GM19035 (cell line): ENCODE data around the gene PCDH15.
"Not testable (repeated sequence)": the region's sequence is repeated elsewhere in the genome, so short reads cannot be mapped to it uniquely, and the experiment has no call there.

Source experiments
- ATAC-seq: cut with Tn5 transposase; IDR thresholded peaks from one replicate; pipeline ENCODE4 v1.9.1; 2021; ENCODE audit not compliant: unreplicated experiment

Gene PCDH15

DNA sequence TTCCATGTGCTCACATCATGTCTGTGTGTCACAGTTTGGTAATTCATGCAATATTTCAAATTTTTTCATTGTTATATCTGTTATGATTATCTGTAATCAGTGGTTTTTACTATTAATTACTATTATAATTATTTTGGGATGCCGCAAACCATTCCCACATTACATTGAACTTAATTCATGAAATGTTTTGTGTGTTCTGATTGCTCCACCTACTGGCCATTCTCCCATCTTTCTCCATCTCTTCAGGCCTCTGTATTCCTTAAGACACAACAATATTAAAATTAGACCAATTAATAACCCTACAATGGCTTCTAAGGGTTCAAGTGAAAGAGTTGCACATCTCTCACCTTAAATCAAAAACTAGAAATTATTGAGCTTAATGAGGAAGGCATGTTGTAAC, 398.5 kb downstream of the PCDH15 start:
- ATAC-seq = no peak

- ATAC-seq = no peak
Observed at GRCh38 chr10:54396031-54396430, 405.0 kb downstream of the PCDH15 start.

GRCh38 chr10:54394598-54394997, 406.4 kb downstream of the PCDH15 start:
- not testable (repeated sequence) for ATAC-seq

DNA sequence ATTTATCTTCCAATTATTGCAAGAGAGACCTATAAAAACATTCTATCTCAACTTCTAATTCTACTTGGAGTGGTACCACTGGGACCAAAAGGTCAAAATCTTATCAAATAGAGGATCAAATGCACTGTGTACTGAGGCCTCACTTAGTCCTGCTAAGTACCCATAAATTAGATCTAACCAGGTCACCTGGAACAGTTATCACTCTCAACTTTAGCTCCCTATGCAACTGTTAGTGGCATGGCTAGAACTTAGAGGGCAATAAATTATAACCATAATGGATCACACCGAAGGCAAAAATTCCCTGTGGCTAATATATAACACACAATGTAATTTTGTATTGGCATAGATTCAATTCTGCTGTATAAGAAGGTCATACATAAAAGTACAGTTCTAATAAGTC, 428.9 kb downstream of the PCDH15 start:
- no peak for ATAC-seq

GRCh38 chr10:54368984-54369383, 432.0 kb downstream of the PCDH15 start:
- no peak for ATAC-seq

GRCh38 chr10:54363390-54363789, 437.6 kb downstream of the PCDH15 start:
- ATAC-seq = no peak

GRCh38 chr10:54342058-54342457, 459.0 kb downstream of the PCDH15 start:
- no peak for ATAC-seq

DNA sequence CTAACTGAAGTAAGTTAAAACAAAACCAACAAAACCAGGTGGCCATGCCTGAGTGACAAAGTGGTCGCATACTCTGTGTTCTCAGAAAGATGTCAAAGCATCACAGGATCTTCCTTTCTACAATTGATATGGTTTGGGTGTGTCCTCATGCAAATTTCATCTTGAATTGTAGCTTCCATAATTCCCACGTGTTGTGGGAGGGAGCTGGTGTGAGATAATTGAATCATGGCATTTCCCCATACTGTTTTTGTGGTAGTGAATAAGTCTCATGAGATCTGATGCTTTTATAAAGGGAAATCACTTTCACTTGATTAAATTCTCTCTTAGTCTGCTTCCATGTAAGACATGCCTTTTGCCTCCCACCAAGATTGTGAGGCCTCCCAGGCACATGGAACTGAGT, 465.7 kb downstream of the PCDH15 start:
- ATAC-seq = no peak

DNA sequence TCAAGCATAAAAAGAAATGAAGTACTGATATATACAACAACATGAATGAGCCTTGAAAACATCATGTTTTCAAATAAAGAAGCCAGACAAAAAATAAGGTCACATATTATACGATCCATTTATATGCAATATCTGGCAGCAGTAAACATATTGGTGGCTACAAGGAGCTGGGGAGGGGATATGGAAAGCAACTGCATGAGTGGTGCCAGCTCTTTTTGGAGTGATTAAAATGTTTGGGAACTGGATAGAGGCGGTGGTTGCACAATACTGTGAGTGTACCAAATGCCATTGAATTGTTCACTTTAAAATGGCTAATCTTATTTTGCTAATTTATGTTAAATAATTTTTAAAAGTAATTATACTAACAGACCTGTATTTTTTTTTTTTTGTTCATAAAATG, 481.7 kb downstream of the PCDH15 start:
- ATAC-seq = no peak

DNA sequence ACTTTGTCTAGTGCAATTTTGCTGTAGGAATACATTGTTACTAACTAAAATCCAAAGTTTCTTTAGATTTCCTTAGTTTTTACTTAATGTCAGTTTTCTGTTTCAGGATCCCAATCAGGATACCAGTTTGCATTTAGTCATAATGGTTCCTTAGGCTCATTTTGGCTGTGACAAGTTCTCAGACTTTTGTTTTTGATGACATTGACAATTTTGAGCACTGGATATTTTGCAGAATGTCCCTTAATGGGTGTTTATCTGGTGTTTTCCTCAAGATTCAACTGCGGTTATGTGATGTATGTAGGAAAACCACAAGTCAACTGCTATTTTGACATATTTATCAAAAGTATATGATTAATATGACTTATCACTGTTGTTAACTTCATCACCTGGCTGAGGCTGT, 482.6 kb downstream of the PCDH15 start:
- no peak for ATAC-seq

GRCh38 chr10:54314430-54314829, 486.6 kb downstream of the PCDH15 start:
- ATAC-seq = no peak

DNA sequence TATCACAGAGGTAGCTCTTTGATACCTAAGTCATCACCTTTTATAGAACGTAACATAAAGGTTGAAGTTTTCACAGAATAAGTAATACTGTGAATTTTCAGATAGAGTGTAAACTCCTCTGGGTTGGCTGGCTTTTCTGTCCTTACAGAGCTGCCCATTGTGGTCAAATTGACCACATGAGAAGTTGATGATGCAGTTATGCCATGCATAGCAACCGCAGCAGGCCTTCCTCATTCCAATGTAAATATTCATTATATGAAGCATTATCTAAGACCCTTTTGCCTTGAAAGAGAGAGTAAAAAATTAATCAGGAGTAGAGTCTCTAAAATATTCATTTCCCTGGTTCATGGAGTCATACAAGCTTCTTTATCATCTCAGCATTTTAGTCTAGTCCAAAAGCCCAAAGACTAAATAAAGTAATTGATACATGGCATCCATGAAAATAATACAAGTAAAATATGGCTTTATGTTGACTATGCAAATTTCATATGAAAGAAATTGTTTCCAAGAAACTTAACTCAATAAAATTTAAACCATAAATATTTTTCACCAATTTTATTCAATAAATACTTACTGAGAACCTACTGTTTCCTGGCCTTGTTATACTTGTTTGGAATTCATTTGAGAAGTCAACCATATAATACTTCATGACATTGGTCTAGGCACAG, 516.4 kb downstream of the PCDH15 start:
- no peak for ATAC-seq

DNA sequence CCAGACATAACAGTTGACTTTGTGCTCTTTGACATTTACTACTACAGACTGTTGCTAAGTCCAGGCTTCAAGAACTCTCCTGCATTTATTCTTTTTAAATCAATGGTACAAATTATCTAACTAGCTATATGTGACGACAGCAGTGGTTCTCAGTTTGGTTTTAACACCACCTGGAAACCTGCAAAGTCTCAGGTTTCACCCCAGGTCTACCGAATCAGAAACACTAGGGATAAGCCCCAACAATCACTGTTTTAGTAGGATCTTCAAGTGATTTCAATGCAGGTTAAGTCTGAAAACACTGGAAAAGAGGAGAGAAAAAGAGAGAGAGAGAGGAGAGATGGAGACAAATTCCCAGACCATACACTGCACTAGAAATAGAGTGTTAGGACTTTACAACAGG, 519.0 kb downstream of the PCDH15 start:
- ATAC-seq = no peak

DNA sequence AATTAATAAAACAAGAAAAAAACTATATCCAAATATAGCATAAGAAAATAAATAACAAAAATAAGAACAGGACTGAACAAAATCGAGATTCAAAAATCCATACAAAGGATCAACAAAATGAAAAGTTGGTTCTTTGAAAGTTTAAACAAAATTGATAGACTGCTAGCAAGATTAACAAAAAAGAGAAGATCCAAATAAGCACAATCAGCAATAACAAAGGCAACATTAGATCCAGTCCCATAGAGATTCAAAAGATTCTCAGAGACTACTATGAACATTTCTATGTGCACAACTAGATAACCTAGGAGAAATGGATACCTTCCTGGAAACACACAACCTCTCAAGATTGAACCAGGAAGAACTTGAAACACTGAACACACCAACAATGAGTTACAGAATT, 534.6 kb downstream of the PCDH15 start:
- no peak for ATAC-seq

- ATAC-seq = no peak
Observed at GRCh38 chr10:54262726-54263125, 538.3 kb downstream of the PCDH15 start.

GRCh38 chr10:54259104-54259503, 541.9 kb downstream of the PCDH15 start:
- no peak for ATAC-seq

DNA sequence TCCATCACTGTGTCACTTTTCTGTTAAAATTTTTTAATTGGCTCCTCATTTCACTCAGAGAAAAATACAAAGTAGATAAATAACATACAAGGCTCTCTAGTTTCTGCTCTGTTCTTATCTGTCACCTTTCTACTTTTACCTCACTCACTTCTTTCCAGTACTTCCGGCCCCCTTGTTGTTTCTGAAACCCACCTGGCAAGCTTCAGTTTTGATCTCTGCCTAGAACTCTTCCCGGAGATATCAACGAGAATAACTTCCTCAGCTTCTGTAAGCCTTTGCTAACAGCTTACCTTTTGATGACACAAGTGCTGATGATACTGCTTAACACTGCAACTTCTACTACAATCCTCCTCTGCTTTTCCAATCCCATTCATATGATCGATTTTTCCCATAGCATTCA, 566.2 kb downstream of the PCDH15 start:
- no peak for ATAC-seq

GRCh38 chr10:54203401-54203800, 597.6 kb downstream of the PCDH15 start:
- ATAC-seq = no peak

DNA sequence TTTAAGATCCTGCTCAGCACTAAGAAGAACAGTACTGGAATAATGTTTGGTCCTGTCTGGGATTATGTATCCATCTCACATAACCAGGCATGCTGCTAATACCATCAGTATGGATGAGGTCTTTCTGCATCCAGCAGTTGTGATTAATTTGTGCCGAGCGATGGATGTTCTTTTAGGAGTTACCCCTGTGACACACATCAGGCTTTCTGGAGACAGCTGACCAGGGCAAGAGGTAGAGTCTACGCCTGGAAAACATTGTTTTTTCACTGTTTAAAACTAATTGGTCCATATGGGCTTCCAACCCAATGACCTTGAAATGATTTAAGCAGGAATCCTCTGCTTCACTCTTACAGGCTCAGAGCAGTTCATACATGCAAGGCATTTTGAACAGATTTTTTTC, 603.0 kb downstream of the PCDH15 start:
- ATAC-seq = no peak

DNA sequence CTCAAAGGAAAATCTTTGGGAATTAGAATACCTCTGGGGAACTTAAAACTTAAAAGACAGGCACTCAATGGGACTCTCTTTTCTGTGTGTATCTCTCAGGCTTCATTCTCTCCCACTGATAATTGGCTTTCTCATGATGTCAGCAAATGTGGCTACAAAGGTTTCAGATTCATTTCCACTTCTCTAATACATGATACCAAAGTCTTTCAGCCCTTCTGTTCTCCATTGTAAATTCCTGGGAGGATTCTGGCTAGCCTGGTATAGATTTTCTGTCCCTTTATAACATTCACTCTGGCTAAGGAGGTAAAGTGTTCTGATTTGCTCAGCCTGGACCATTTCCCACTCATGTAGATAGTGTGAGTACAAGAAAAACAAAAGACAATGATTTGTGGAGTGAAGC, 606.2 kb downstream of the PCDH15 start:
- ATAC-seq = no peak

DNA sequence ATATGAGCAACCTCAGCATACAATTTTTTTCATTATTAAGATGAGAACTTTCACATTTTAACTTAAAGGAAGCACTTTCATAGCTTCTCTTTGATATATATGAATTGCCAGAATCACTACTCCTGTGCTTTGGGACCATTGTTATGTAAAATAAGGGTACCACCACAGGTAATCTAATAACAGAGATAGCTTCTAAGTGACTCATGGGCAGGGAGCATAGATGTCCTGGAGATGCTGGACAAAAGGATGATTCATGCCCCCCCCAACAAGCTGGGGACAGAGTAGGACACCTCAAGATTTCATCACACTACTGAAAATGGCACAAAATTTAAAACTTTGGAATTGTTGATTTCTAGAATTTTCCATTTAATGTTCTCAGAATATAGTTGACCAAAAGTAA, 641.1 kb downstream of the PCDH15 start:
- ATAC-seq = no peak

DNA sequence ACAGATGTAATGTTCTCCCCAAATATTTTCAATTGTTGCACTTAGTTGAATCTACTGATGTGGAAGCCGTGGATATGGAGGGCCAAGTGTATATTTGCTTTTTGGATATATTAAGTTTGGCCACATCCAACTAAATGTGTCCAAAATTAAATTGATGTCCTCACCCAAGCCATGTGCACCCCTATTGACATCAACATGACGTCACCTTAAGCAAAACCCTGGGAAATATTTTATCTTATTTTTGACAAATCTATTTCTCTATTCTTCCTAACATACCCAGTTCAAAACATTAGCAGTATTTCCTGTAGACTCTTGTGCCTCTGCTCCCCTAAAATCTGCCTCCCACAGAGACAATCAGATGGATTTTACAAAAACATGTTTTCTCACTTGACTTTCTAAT, 652.5 kb downstream of the PCDH15 start:
- ATAC-seq = no peak

- ATAC-seq = no peak
Observed at GRCh38 chr10:54139819-54140428, 661.1 kb downstream of the PCDH15 start.
